Small intestine (tissue), 7 donors: Measurements from ENCODE around the gene THRB. TPM values are rescaled to one million over a fixed set of nuclear protein-coding genes. Genes with fewer than 3 reads are reported as not detected.

ENCODE experiments used
- DNase-seq, 2 donors: peaks; one replicate each; pipeline versions ENCODE4 v3.0.0 to v3.0.0-alpha.2; 2013
- FAIRE-seq: peaks from 2 replicates; lab custom pipeline; 2012; peaks lifted over from hg19 to GRCh38; lab: Jason Lieb, UNC
- H3K27ac ChIP-seq, 3 donors: one replicate each; pipeline ENCODE4 v1.5.1; 2013; ENCODE audit warnings: low read length in 2 of 3, mild to moderate bottlenecking in 2 of 3, control low read depth in 1 of 3, inconsistent platforms in 1 of 3, low read depth in 1 of 3, moderate library complexity in 1 of 3
- H3K27me3 ChIP-seq, 3 donors: one replicate each; pipeline ENCODE4 v1.6.1; 2013; ENCODE audit warnings: low read length in 3 of 3, inconsistent platforms in 1 of 3; ENCODE audit not compliant: control insufficient read depth in 3 of 3, insufficient read depth in 3 of 3
- H3K36me3 ChIP-seq, 3 donors: one replicate each; pipeline ENCODE4 v1.6.1; 2013; ENCODE audit warnings: low read length in 3 of 3, inconsistent platforms in 1 of 3, low read depth in 1 of 3, mild to moderate bottlenecking in 1 of 3, moderate library complexity in 1 of 3; ENCODE audit not compliant: control insufficient read depth in 3 of 3, insufficient read depth in 2 of 3
- H3K4me1 ChIP-seq, 3 donors: one replicate each; pipeline ENCODE4 v1.6.1; 2013; ENCODE audit warnings: low read length in 2 of 3, inconsistent platforms in 1 of 3, low read depth in 1 of 3, mild to moderate bottlenecking in 1 of 3, moderate library complexity in 1 of 3; ENCODE audit not compliant: control insufficient read depth in 3 of 3, insufficient read depth in 2 of 3
- H3K4me3 ChIP-seq, 3 donors: one replicate each; pipeline ENCODE4 v1.5.1; 2013; ENCODE audit warnings: low read length in 3 of 3, control low read depth in 1 of 3, inconsistent platforms in 1 of 3, low read depth in 1 of 3, mild to moderate bottlenecking in 1 of 3, moderate library complexity in 1 of 3
- H3K9me3 ChIP-seq, 2 donors: one replicate each; pipeline ENCODE4 v1.6.1; 2013; ENCODE audit warnings: low read depth in 1 of 2, low read length in 1 of 2; ENCODE audit not compliant: control insufficient read depth in 2 of 2, insufficient read depth in 1 of 2
- WGBS, 3 donors: extraction: QIAGEN DNeasy Blood & Tissue Kit; methylation state at CpG; one replicate each; pipeline ENCODE4 v1.1.7; 2013; 5-methylcytosine and 5-hydroxymethylcytosine counted together
- polyA plus RNA-seq, 4 donors: library from polyadenylated mRNA; stranded (reverse) in 3 of 4; unstranded in 1 of 4; fragments of 200-250 nt in 3 of 4; fragments of 120-200 nt in 1 of 4; gene quantifications; one replicate each; pipeline versions ENCODE4 v1.2.1 to v1.2.3, GENCODE V29; 2013
- donor health status: healthy with polysubstance abuse.
- donor health status: control.
- donor health status: control.
- donor health status: Bipolar disorder and iron deficiency.
- donor health status: healthy.

Gene THRB
- polyA plus RNA-seq, 4 donors, result 3.2 to 46.1 (median 4.4) TPM

- Histone ChIP-seq H3K4me3 (no peak overlapping the region), H3K36me3 (peaks cover 0 to 8% (median 0%) of the 10 kb centered on the region in 3 donors), H3K27ac (no peak overlapping the region), H3K27me3 (no peaks in the 10 kb centered on the region), H3K9me3 (peaks cover 0 to 3% of the 10 kb centered on the region in 2 donors), H3K4me1 (peaks cover 0 to 5% (median 0%) of the 10 kb centered on the region in 3 donors)
- DNase-seq (no peak), FAIRE-seq (no peak)
- 17 to 44% (median 17%) methylated on average over 1 of the region's 1 CpG for WGBS, 3 donors
Observed at GRCh38 chr3:24299246-24299805, 195.3 kb downstream of the THRB start.

- no peak for DNase-seq
- H3K27ac ChIP-seq, result no peak overlapping the region
Observed at GRCh38 chr3:24296441-24297205, 198.0 kb downstream of the THRB start.

GRCh38 chr3:24294150-24294549 is 200.5 kb downstream of the THRB start:
- no peak for FAIRE-seq

More at GRCh38 chr3:24296441-24297205, 198.0 kb downstream of the THRB start:
- Histone ChIP-seq H3K36me3 (peaks cover 0 to 16% (median 0%) of the 10 kb centered on the region in 3 donors), H3K27me3 (no peaks in the 10 kb centered on the region), H3K9me3 (peaks cover 0 to 8% of the 10 kb centered on the region in 2 donors), H3K4me3 (no peak overlapping the region), H3K4me1 (peaks cover 0 to 5% (median 0%) of the 10 kb centered on the region in 3 donors)
- FAIRE-seq, result no peak
- 87 to 93% (median 90%) methylated on average over 5 of the region's 5 CpGs for WGBS, 3 donors

DNA sequence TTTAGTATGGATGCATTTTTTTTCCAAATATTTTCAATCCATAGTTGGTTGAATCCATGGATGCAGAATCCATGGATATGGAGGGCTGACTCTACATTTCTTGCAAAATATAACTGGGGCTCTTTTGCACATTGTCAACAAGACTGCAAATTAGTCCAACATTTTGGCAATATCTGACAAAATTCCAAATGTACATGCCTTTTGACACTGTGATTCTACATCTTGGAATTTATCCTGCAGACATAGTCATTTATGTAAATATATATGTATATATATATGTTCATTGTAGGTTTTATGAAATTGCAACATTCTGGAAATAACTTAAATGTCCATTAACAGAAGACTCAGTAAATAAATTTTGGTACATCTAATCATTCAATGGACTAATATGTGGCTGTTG is 203.0 kb downstream of the THRB start:
- Histone ChIP-seq H3K9me3 (peaks cover 0 to 8% of the 10 kb centered on the region in 2 donors), H3K36me3 (peaks cover 0 to 16% (median 0%) of the 10 kb centered on the region in 3 donors), H3K4me3 (no peak overlapping the region), H3K4me1 (no peaks in the 10 kb centered on the region), H3K27me3 (no peaks in the 10 kb centered on the region), H3K27ac (no peak overlapping the region)
- DNase-seq (no peak), FAIRE-seq (no peak)

More at GRCh38 chr3:24294150-24294549, 200.5 kb downstream of the THRB start:
- WGBS, 3 donors, result 93 to 100% (median 95%) methylated on average over 2 of the region's 2 CpGs
- Histone ChIP-seq H3K27ac (no peak overlapping the region), H3K36me3 (peaks cover 0 to 16% (median 0%) of the 10 kb centered on the region in 3 donors), H3K27me3 (no peaks in the 10 kb centered on the region), H3K4me1 (no peaks in the 10 kb centered on the region), H3K9me3 (peaks cover 0 to 8% of the 10 kb centered on the region in 2 donors), H3K4me3 (no peak overlapping the region)
- DNase-seq, result no peak

- H3K27ac ChIP-seq, result no peak overlapping the region
- no peak overlapping the region for H3K4me3 ChIP-seq
- peaks cover 0 to 12% of the 10 kb centered on the region in 2 donors for H3K9me3 ChIP-seq
- WGBS, 3 donors, result 61 to 86% (median 82%) methylated on average over 3 of the region's 3 CpGs
- FAIRE-seq, result no peak
- no peaks in the 10 kb centered on the region for H3K27me3 ChIP-seq
- H3K4me1 ChIP-seq, result no peaks in the 10 kb centered on the region
- H3K36me3 ChIP-seq, result peaks cover 0 to 14% (median 0%) of the 10 kb centered on the region in 3 donors
- DNase-seq, result no peak
Observed at GRCh38 chr3:24290596-24290995, 204.1 kb downstream of the THRB start.

- FAIRE-seq (no peak), DNase-seq (no peak)
- Histone ChIP-seq H3K4me3 (no peak overlapping the region), H3K27ac (no peak overlapping the region), H3K27me3 (no peaks in the 10 kb centered on the region), H3K4me1 (no peaks in the 10 kb centered on the region), H3K9me3 (peaks cover 0 to 4% of the 10 kb centered on the region in 2 donors), H3K36me3 (peaks cover 0 to 7% (median 0%) of the 10 kb centered on the region in 3 donors)
- WGBS, 3 donors, result 64 to 85% (median 81%) methylated on average over 8 of the region's 8 CpGs
Observed at GRCh38 chr3:24288496-24289236, 206.0 kb downstream of the THRB start.

DNA sequence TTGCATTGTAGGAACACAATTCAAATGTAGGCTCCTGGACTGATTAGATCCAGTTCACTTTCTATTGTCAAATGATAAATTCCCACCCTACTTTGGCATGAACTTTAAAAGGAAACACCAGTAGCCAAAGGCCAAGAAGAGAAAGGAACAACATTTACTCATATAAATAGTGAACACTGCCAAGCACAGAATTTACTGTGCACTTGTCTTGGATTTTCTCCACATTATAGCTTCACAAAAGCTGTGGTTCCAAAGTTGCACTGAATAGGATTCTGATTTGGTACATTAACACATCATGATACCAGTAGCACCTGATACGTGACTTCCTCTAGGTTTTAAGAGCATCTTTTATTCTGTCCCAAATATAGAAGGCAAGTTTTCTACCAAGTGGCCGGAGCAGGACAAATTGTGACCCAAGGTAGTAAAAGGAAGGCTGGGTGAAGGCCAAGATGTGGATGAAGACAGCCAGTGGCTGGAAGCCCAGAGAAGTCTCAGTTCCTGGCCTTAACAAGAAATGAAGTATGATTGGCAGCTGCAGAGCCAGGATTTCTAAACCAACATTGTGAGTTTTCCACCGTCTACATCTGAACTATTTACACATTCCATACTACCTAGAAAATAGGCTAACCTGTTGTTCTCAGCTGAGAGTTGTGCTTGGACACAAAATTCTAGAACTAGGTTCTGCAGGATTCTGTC is 206.7 kb downstream of the THRB start:
- no peaks in the 10 kb centered on the region for H3K4me1 ChIP-seq
- FAIRE-seq, result no peak
- no peak for DNase-seq
- no peak overlapping the region for H3K4me3 ChIP-seq
- no peaks in the 10 kb centered on the region for H3K27me3 ChIP-seq
- no peak overlapping the region for H3K27ac ChIP-seq
- 52 to 91% (median 76%) methylated on average over 3 of the region's 3 CpGs for WGBS, 3 donors
- peaks cover 0 to 4% of the 10 kb centered on the region in 2 donors for H3K9me3 ChIP-seq
- peaks cover 0 to 5% (median 0%) of the 10 kb centered on the region in 3 donors for H3K36me3 ChIP-seq

DNA sequence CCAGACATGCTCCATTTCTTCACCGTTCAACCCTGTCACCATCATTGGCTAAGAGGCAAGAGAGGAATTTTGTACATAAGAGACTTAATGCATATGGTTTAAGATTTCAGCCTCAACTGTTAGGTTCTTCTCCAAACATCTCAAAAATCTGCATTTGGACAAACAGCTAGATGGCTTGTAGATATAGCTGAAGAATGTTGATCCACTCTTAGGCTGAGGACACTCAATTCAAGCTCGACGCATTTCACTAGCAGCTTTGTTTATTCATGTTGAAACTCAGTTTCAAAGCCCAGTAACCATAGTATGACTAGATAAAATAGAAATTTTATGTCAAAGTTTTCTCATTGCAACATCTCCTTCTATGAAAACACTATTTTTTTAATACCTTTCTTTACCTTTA is 208.2 kb downstream of the THRB start:
- H3K27ac ChIP-seq, result no peak overlapping the region
- 85 to 94% (median 91%) methylated on average over 3 of the region's 3 CpGs for WGBS, 3 donors
- no peak for FAIRE-seq

More for the DNA sequence above, 208.2 kb downstream of the THRB start:
- DNase-seq, result no peak
- H3K9me3 ChIP-seq, result peaks cover 0 to 4% of the 10 kb centered on the region in 2 donors
- no peak overlapping the region for H3K4me3 ChIP-seq
- no peaks in the 10 kb centered on the region for H3K36me3 ChIP-seq
- no peaks in the 10 kb centered on the region for H3K27me3 ChIP-seq
- H3K4me1 ChIP-seq, result no peaks in the 10 kb centered on the region
